Loucy (cell line): Measurements from ENCODE around the gene VWA5B1.

ENCODE experiments used
- CTCF ChIP-seq: fragments of 200-600 bp; sonication (generic); conservative IDR thresholded peaks from 2 replicates; pipeline ENCODE4 v1.5.1; 2014; ENCODE audit warnings: mild to moderate bottlenecking, antibody characterized with exemption, low read length
- EZH2phosphoT487 ChIP-seq: fragments of 200-600 bp; IDR thresholded peaks from 2 replicates; pipeline ENCODE4 v1.6.1; 2018; ENCODE audit warnings: antibody characterized with exemption, mild to moderate bottlenecking, moderate library complexity, borderline replicate concordance

GRCh38 chr1:20346433-20346832 is 55.8 kb downstream of the VWA5B1 start:
- TF ChIP-seq CTCF (no peak), EZH2phosphoT487 (no peak)
